Activated naive CD4-positive, alpha-beta T cell treated with anti-CD3 and anti-CD28 coated beads for 36 hours (primary cell): ENCODE results near the gene ZNF274. TPM values are rescaled to one million over a fixed set of nuclear protein-coding genes. Genes with fewer than 3 reads are reported as not detected.

Experiments
- CTCF ChIA-PET: fragments of 350-600 bp; sonication (Branson Sonifier 250); formaldehyde crosslinking; loops from one replicate; lab custom pipeline; 2021; ENCODE audit warnings: antibody characterized with exemption; lab: Charles Lee
- DNase-seq: peaks from one replicate; pipeline ENCODE4 v3.0.0-alpha.2; 2020
- H3K27ac Mint-ChIP-seq: one replicate; pipeline ENCODE4 v1.8.0; 2021; ENCODE audit warnings: mild to moderate bottlenecking, mixed read lengths
- H3K27me3 Mint-ChIP-seq: one replicate; pipeline ENCODE4 v1.8.0; 2021; ENCODE audit warnings: low read depth, mixed read lengths
- H3K36me3 Mint-ChIP-seq: one replicate; pipeline ENCODE4 v1.8.0; 2021; ENCODE audit warnings: low read depth, mixed read lengths
- H3K4me1 Mint-ChIP-seq: one replicate; pipeline ENCODE4 v1.8.0; 2021; ENCODE audit warnings: low read depth, mixed read lengths
- H3K4me3 Mint-ChIP-seq: one replicate; pipeline ENCODE4 v1.8.0; 2021; ENCODE audit warnings: mild to moderate bottlenecking, moderate library complexity, mixed read lengths
- H3K9me3 Mint-ChIP-seq: one replicate; pipeline ENCODE4 v1.8.0; 2021; ENCODE audit warnings: mixed read lengths
- intact Hi-C: fragments of 100-400 bp; cut with micrococcal nuclease; formaldehyde crosslinking; loops from one replicate; pipeline ENCODE4 v1.15.1; 2023
- total RNA-seq, 2 experiments: library from RNA; stranded (reverse); gene quantifications; one replicate each; pipeline ENCODE4 v1.2.3, GENCODE V29; 2021

Gene ZNF274
- total RNA-seq, 2 experiments from 2014 or later: 14.6 to 16.9 TPM

DNA sequence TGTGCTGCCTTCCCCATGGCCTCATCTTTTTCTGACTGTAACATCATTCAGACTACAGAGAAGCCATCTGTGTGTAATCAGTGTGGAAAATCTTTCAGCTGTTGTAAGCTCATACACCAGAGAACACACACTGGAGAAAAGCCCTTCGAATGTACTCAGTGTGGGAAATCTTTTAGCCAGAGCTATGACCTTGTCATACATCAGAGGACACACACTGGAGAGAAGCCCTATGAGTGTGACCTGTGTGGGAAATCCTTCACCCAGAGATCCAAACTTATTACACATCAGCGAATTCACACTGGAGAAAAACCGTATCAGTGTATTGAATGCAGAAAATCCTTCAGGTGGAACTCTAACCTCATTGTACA, 78.7 kb downstream of the ZNF274 start:
- no peak overlapping the region for H3K27ac Mint-ChIP-seq
- intact Hi-C loops: no loop called here

DNA sequence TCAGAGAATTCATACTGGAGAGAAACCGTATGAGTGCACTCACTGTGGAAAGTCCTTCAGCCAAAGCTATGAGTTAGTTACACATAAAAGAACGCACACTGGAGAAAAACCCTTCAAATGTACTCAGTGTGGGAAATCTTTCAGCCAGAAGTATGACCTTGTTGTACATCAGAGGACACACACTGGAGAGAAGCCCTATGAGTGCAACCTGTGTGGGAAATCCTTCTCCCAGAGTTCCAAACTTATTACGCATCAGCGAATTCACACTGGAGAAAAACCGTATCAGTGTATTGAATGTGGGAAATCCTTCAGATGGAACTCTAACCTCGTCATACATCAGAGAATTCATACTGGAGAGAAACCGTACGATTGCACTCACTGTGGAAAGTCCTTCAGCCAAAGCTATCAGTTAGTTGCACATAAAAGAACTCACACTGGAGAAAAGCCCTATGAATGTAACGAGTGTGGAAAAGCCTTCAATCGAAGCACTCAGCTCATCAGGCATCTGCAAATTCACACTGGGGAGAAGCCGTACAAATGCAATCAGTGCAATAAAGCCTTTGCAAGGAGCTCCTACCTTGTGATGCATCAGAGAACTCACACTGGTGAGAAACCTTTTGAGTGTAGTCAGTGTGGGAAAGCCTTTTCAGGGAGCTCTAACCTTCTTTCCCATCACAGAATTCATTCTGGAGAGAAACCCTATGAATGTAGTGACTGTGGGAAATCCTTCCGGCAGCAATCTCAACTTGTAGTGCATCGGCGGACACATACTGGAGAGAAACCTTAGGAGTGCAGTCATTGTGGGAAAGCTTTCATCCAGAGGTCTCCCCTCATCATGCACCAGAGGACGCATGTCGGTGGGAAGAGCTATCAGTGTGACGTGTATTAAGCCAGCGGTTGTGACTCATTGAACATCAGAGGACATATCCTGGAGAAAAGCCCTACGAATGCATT, 79.4 kb downstream of the ZNF274 start:
- intact Hi-C loops: no loop called here

More for the DNA sequence above, 78.7 kb downstream of the ZNF274 start:
- peaks cover 96% of the 10 kb centered on the region for H3K36me3 Mint-ChIP-seq
- H3K4me3 Mint-ChIP-seq: no peak overlapping the region
- DNase-seq: no peak
- no peaks in the 10 kb centered on the region for H3K4me1 Mint-ChIP-seq
- no peaks in the 10 kb centered on the region for H3K27me3 Mint-ChIP-seq
- H3K9me3 Mint-ChIP-seq: peaks cover 87% of the 10 kb centered on the region
- CTCF ChIA-PET: no interaction called here

DNA sequence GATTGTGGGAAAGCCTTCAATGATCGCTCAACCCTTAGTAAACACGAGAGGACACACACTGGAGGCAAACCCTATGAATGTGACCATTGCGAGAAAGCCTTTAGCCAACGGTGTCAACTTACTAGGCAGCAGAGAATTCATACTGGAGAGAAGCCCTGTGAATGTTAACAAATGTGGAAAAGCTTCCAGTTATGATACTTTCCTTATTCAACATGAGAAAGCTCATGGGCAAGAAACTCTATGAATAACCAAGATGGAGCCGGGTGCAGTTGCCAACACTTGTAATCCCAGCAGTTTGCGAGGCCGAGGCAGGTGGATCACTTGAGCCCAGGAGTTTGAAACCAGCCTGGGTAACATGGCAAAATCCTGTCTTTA, 80.0 kb downstream of the ZNF274 start:
- H3K4me1 Mint-ChIP-seq: no peaks in the 10 kb centered on the region
- peaks cover 82% of the 10 kb centered on the region for H3K9me3 Mint-ChIP-seq
- H3K4me3 Mint-ChIP-seq: no peak overlapping the region
- intact Hi-C loops: no loop called here
- peaks cover 95% of the 10 kb centered on the region for H3K36me3 Mint-ChIP-seq
- no peak for DNase-seq
- no peaks in the 10 kb centered on the region for H3K27me3 Mint-ChIP-seq
- CTCF ChIA-PET: no interaction called here
- H3K27ac Mint-ChIP-seq: no peak overlapping the region

More for the DNA sequence above, 79.4 kb downstream of the ZNF274 start:
- Mint-ChIP-seq H3K27ac (no peak overlapping the region), H3K9me3 (peaks cover 88% of the 10 kb centered on the region), H3K36me3 (peaks cover 95% of the 10 kb centered on the region), H3K4me1 (no peaks in the 10 kb centered on the region), H3K4me3 (no peak overlapping the region), H3K27me3 (no peaks in the 10 kb centered on the region)
- CTCF ChIA-PET: interaction anchor here (0.5 kb wide), 1 partner anchor 318 kb away, joined by 3 read pairs; no protein-coding TSS in a partner anchor
- DNase-seq: no peak

Other genes with a start within 250 kb of the ZNF274 start
- gene ZNF418, start 247.7 kb upstream of the ZNF274 start, total RNA-seq: 1 to 10 TPM; 2.9 to 3.6 TPM
- gene ZNF256, start 235.4 kb upstream of the ZNF274 start, total RNA-seq: 1 to 10 TPM; 4.4 to 4.7 TPM
- under 1 TPM in 1 of 2 experiments, not detected in 1; 0.31 TPM for gene C19orf18, start 208.5 kb upstream of the ZNF274 start, total RNA-seq
- gene ZNF606, start 180.2 kb upstream of the ZNF274 start, total RNA-seq: 1 to 10 TPM; 4.5 to 4.7 TPM
- not detected for gene ZSCAN1, start 149.0 kb upstream of the ZNF274 start, total RNA-seq
- under 1 TPM; 0.54 to 0.62 TPM for gene ZNF135, start 123.8 kb upstream of the ZNF274 start, total RNA-seq
- gene ZSCAN18, start 84.8 kb upstream of the ZNF274 start, total RNA-seq: 10 to 100 TPM; 25.7 to 26.1 TPM
- 1 to 10 TPM; 4.3 to 4.8 TPM for gene ZNF329, start 32.3 kb upstream of the ZNF274 start, total RNA-seq
- 10 to 100 TPM; 32.4 to 35.4 TPM for gene ZNF544, start 45.9 kb downstream of the ZNF274 start, total RNA-seq
- gene ZNF8, start 95.9 kb downstream of the ZNF274 start, total RNA-seq: 1 to 10 TPM; 3.2 to 3.6 TPM
- 10 to 100 TPM; 24.5 to 27.7 TPM for gene ERVK3-1, start 122.3 kb downstream of the ZNF274 start, total RNA-seq
- 1 to 10 TPM; 1.2 to 1.3 TPM for gene ZSCAN22, start 143.9 kb downstream of the ZNF274 start, total RNA-seq
- 1 to 10 TPM; 6.1 to 7.4 TPM for gene A1BG, start 170.4 kb downstream of the ZNF274 start, total RNA-seq
- under 1 TPM; 0.40 to 0.41 TPM for gene ZNF497, start 179.7 kb downstream of the ZNF274 start, total RNA-seq
- 1 to 10 TPM; 1.7 to 1.9 TPM for gene ZNF837, start 198.0 kb downstream of the ZNF274 start, total RNA-seq
- 1,000 to 10,000 TPM; 1,806 to 1,853 TPM for gene RPS5, start 204.2 kb downstream of the ZNF274 start, total RNA-seq
- under 1 TPM in 1 of 2 experiments, not detected in 1; 0.32 TPM for gene RNF225, start 212.6 kb downstream of the ZNF274 start, total RNA-seq
- gene ZNF584, start 225.6 kb downstream of the ZNF274 start, total RNA-seq: 1 to 10 TPM; 3.4 to 4.8 TPM